K562 (cell line): ENCODE data around the gene RTN4. TPM values are rescaled to one million over a fixed set of nuclear protein-coding genes. Genes with fewer than 3 reads are reported as not detected.

Experiments
- BCLAF1 ChIP-seq, 2 experiments: fragments of 450-650 bp in 1 of 2; IDR thresholded peaks; 2 replicates each; pipeline ENCODE4 v1.6.1; 2011 to 2017; ENCODE audit warnings: low read depth in 2 of 2, antibody characterized with exemption in 1 of 2, borderline replicate concordance in 1 of 2, low read length in 1 of 2, mild to moderate bottlenecking in 1 of 2, mixed read lengths in 1 of 2; ENCODE audit not compliant: control insufficient read depth in 1 of 2
- CLOCK ChIP-seq: fragments of 250-450 bp; sonication (Bioruptor Pico); IDR thresholded peaks from 2 replicates; pipeline ENCODE4 v1.4.0; 2020; ENCODE audit warnings: mild to moderate bottlenecking, moderate library complexity, borderline replicate concordance
- GATAD2A ChIP-seq: fragments of 450-650 bp; IDR thresholded peaks from 2 replicates; pipeline ENCODE4 v1.6.1; 2017
- MYNN ChIP-seq, 2 experiments: sonication (generic); formaldehyde crosslinking in 1 of 2; IDR thresholded peaks; 2 replicates each; pipeline versions ENCODE4 v1.5.0 to v1.6.1; 2016 to 2020; ENCODE audit warnings: antibody characterized with exemption in 1 of 2, missing genetic modification reagents in 1 of 2
- PRDM10 ChIP-seq: fragments of 450-650 bp; IDR thresholded peaks from 2 replicates; pipeline ENCODE4 v1.6.1; 2018; ENCODE audit not compliant: partially characterized antibody
- polyA plus RNA-seq, 8 experiments: library from polyadenylated mRNA; depleted of rRNA in 4 of 8; stranded (reverse) in 5 of 8; unstranded in 3 of 8; fragments of >200 nt; fragmentation: Nextera tagmentation in 2 of 8; fragmentation: Illumina TruSeq in 1 of 8; extraction: Ambion mirVana in 2 of 8; extraction: Trizol in 1 of 8; gene quantifications; 2 replicates each; pipeline versions ENCODE4 v1.2.1 to v1.2.3, GENCODE V29; 2011 to 2014; ENCODE audit warnings: inconsistent platforms in 1 of 8, missing spikeins in 1 of 8
- total RNA-seq, 7 experiments: library from RNA; depleted of rRNA in 6 of 7; stranded (reverse); fragments of >200 nt in 6 of 7; fragmentation: Illumina TruSeq in 2 of 7; extraction: Trizol in 2 of 7; gene quantifications; 2 replicates each; pipeline versions ENCODE4 v1.2.1 to v1.2.3, GENCODE V29; 2011 to 2021; ENCODE audit warnings: low replicate concordance in 1 of 7

RTN4 gene
- total and polyA plus RNA-seq, 9 of the 15 experiments (the other 6 are each of a cell fraction or from before 2014, with no cell fraction given) = 73.0 to 248 (median 116) TPM

DNA sequence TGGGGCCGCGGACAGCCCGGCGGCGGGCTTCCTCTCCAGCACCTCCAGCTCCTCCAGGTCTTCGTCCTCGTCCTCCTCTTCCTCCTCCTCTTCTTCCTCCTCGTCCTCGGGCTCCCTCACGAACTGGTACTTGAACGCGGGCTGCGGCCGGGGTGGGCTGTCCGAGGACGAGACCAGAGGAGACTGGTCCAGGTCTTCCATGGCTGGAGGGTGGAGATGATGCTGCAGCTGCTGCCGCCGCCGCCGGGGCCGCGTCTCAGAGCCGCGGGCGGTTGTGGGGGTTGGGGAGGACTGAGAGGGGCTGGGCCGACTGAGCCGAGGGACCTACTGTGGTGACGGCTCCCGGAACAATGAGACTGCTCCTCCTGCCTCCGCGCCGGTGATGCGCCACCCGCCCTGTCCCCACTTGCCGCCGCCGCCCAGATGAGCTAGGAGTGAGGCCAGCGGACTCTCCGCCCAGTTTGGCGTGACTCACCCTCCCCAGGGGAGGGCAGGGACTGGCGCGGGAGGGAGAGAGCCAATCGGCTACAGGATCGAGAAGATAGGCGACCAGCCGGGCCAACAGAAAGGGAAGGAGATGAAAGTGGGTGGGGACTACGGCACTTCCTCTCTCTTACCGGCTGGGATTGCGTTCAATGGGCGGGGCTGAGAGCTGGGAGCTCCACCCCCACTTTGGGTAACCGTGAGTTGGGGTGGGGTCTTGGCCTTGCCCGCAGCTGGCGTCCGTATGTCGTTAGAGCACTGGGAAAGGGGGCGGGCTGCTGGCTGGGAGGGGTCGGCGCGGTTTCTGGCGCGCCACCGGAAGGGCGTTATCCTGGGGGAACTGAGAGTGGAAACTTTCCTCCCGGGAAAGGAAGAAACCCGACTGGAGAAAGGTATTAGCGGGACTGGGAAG, at the start of gene RTN4 (continued):
- no peak; a peak in 1 of 4 replicates for TF ChIP-seq BCLAF1 (IDR thresholded peaks at IDR 0.05; ENCODE audit: borderline replicate concordance in 1 of 2, control insufficient read depth in 1 of 2, low read depth in 2 of 2, low read length in 1 of 2)
- TF ChIP-seq PRDM10 = peak; percentile 45
- no peak for TF ChIP-seq CLOCK
- TF ChIP-seq MYNN (IDR thresholded peaks at IDR 0.05) = peak; percentile 33; the same call in 1 of the 2 replicates
- TF ChIP-seq MYNN (CRISPR knock-in tag; IDR thresholded peaks at IDR 0.05) = no peak
- 0 out of 2 replicates have a peak, but pooled peaks have one; percentile 65 for TF ChIP-seq GATAD2A
